ENCODE data around the gene DUSP2.
A peak's percentile ranks its signal among the peaks of the same experiment; 100 is the strongest.
"Not testable (repeated sequence)": the region's sequence is repeated elsewhere in the genome, so short reads cannot be mapped to it uniquely, and the experiment has no call there.

The DUSP2 gene

DNA sequence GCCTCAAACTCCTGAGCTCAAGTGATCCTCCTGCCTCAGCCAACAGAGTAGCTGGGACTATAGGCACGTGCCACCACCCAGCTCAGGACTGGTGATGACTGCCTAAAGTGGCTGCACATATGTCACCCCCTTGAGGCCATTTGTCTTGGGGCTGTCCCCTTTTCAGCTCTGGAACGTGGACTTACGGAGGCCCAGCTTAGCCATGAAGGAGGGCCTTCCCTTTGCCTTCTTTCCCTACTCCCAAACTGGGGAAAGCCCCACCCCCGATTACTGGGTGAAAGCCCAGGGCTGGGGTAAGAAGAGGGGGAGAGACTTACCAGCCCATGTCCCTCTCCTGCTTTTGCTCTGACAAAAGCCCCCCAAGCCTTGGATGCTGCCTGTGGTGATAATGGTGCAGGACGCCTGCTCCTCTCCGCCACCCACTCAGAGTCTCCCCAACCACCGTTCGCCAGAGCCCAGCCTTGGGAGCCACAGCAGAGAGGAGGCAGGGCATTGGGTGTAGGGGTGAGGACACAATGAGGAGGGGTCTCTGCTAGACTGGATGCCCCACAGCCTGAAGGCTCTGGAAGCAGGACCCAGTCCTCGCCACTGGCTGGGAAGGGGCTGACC lies 2.5 kb upstream of the DUSP2 start:
- no peak for DNase-seq (ENCODE audit: low read depth in 2 of 3, low spot score in 1 of 3)

DNA sequence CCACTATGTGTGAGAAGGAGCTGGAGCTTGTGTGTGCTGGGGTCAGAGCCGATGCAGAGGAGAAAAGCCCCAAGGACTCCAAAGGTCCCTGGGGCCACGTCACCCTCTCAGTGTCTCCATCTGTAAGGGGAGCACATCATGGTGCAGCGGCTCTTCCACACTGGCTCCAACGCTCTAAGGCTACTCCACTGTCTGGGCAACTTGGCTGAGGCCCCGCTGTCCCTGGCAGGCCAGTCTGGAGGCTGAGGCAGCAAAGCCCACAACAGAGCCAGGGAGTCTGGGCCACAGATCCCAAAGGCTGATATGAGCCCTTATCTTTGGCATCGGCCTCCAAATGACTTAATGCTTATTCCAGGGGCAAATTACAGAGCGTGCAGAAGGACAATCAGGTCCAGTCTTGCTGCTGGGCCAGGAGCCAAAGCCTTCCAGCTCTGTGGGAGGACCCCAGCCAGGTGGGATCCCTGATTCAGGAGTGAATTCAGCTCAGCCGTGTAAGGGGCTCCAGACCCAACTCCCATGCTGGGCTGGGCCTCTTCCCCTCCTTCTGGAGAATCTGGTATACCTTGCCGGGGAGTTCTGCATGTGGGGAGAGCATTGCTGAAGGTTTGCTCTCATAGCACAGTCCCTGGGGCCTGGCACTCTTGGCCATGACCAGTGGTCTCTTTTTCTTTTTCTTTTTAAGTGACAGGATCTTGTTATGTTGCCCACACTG lies 1.8 kb upstream of the DUSP2 start:
- DNase-seq (ENCODE audit: low read depth in 2 of 3, low spot score in 1 of 3), result no peak

DNA sequence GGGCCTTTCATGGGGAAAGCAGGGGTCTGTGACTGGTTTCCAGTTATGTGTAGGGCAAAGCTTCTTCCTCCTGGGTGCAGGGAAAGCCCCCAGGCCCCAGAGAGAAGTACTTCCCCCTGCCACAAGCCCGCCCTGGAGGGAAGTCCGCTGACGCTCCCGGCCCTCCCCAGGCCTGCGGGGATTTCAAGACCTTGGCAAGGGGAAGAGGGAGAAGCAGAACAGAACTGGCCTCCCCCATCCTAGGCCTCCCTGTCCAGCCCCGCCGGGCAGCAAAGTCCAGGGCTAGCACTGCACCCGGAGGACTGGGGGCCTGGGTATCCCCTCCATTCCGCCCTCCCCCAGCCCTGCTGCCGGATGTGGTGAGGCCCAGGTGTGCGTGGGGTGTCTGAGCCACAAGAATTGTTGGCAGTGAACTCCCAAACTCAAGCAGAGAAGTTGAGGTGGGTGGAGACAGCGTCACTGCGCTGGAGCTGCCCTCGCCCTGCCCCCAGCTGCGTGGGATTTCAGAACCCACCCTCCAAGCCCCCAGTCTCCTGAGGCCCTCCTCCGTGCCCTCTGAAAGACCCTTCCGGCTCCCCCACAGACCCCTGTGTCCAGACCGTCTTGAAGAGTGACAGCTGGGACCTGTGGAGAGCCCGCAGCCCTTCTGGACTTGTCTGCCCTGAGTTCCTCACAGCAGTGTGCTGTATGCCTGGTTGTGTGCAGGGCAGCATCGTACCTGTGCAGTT lies 1.1 kb upstream of the DUSP2 start:
- DNase-seq (ENCODE audit: low read depth in 2 of 3, low spot score in 1 of 3), result peak; percentile 84 to 88 (median 87)

DNA sequence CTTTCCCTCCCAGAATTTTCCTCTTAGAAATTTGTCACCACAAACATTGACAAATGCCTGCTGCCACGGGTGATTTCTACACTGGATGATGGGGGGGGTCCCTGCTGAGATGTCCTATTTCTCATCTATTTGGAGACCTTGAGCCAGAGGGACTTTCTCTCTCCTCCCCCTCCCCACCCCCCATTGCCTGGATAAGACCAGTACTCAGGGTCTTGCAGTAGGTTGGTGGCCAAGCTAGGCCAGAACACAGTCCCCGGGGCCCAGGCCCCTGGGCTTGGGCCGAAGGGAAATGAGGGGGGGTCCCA lies 560 bp upstream of the DUSP2 start:
- no peak for DNase-seq (ENCODE audit: low read depth in 2 of 3, low spot score in 1 of 3)

DNA sequence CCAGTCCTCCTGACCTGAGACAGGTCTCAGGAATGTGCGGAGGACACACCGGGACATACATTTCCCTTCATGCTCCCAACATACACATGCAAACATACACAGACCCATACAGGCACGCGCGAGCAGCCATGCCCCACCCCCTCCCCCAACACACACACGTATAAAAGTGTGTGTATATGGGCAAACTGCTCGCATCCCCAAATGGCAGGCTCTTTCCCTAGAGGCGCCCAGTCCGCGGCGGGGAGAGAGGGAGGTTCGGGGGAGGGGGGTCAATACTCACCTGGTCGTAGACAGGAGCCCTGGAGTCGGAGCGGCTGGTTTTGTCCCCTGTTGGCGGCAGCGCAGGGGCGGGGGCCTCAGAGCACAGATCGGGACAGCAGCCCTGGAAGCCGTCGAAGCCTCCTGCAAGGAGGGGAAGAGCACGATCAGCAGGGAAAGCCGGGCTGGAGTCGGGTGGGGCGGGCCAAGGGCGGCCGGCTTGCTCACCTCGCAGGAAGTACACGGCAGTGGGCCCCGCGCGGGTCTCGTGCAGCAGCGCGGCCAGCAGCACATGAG lies 682 bp downstream of the DUSP2 start:
- no peak for DNase-seq (ENCODE audit: low read depth in 2 of 3, low spot score in 1 of 3)

DNA sequence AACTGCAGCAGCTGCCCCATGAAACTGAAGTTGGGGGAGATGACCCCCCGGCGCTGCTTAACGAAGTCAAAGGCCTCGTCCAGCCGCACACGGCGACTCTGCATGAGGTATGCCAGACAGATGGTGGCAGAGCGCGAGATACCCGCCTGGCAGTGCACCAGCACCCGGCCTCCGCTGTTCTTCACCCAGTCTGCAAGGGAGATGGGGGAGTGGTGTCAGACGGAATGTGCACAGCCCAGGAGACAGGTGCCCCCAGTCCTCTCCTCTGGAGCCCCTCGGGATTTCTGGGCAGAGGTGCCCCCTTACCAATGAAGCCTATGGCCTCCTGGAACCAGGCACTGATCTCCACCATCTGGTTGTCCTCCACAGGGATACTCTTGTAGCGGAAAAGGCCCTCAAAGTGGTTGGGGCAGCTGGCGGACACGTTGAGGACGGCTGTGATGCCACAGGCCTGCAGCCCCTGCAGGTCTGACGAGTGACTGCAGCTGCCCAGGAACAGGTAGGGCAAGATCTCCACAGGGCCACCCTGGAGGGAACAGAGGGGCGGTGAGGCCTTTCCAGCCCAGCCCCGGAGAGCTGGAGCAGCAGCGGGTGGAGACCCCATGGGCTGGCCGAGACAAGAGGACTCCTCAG lies 1.3 kb downstream of the DUSP2 start:
- DNase-seq (ENCODE audit: low read depth in 2 of 3, low spot score in 1 of 3), result no peak

DNA sequence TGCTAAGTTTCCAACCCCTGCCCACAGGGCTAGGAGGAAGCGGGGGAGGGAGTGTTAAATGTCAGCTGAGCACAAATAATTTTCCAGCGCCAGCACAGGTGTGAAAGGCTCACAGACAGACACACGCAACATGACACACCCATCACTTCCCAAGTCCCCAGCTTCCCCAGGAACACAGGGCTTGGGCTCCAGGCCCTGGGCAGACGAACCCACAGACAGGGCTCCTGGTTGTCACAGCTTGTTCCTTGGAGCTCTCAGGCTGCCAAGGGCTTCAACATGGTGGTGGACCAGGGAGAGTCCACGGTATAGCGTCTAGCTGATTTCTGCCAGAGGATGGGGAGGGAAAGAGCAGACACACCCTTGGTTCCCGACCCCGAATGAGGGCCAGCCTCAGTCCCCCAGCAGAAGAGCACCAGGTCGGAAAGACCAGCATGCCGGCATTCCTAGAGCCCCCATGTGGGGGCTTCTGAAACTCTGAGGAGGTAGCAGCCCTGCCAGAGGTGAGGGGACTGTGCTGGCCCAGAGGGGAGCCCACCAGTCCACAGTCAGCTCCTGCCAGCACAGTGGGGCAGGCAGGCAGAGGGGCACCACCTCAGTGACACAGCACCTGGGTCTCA lies 1.9 kb downstream of the DUSP2 start:
- no peak for DNase-seq (ENCODE audit: low read depth in 2 of 3, low spot score in 1 of 3)

DNA sequence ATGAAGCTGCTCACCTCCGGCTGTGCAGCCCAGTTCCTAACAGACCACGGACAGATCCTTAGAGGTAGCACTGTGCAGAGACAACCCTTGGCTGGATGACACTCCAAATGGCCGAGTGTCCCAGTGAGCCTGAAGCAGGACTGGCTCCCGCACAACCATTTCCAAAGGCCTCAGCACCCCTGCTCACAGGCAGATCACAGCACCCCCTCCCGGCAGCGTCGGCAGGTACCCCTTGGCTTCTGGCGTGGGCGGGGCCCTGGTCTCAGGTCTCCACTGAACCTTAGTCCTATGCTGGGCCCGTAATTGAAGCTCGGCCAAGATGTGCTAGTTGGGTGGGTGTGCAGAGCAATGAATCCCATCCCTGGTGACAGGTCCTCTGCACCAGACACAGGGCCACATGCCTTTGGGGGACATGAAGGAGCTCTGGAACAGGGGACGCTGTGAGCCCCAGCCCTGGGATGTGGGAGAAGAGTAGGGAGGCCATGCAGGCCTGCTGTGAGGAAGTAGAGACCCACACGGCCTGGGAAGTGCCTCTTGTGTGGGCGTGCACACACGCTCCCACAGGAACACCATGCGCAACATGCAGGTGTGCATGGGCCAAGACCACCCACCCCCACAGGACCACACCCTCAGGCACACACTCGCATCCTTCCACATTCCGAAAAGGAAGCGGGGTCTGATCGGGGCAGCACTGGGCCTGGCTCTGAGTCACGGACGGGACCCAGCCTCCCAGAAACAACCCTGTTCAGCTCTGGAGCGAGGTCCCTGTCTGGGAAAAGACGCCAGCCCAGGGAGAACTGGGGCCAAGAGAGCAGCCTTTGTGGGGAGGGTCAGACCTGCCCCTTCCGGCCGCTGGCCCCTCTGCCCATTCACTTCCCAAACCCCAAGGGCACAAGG lies 2.8 kb downstream of the DUSP2 start:
- peak; percentile 73 to 82 (median 80) for DNase-seq (ENCODE audit: low read depth in 2 of 3, low spot score in 1 of 3)

DNA sequence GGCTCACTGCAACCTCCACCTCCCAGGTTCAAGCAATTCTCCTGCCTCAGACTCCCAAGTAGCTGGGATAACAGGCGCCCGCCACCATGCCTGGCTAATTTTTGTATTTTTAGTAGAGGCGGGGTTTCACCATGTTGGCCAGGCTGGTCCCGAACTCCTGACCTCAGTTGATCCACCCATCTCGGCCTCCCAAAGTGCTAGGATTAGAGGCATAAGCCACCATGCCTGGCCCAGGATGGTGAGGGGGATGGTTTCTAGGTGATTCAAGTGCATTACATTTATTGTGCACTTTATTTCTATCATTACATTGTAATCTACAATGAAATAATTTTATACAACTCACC lies 3.6 kb downstream of the DUSP2 start:
- not testable (repeated sequence) for DNase-seq (ENCODE audit: low read depth in 2 of 3, low spot score in 1 of 3)

DNA sequence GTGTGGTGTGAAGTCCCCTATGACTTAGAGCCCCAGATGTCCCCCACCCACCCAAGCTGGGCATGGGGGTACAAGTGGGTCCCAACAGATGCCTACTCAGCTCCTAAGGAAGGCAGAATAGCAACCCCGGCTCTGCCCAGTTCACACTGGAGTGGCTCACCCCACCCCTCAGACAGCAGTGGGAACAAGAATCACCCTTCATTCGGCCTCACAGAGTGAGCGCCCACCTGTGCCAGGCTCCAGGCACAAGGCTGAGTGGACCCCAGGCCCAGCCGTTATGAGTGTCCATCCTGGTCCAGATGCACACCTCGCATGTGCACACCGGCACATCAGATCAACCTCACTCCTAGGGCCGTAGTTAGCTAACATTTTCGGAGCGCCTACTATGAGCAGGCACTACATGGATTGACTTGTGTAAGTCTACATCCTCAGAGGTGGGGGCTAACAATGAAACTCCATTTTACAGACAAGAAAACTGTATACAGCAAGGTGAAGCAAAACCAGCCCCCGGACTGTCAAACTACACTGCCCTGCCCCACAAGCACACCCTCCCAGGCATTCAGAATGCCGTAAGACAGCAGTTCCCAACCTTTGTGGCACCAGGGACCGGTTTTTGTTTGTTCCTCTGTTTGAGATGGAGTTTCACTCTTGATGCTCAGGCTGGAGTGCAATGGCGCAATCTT lies 4.2 kb downstream of the DUSP2 start:
- DNase-seq (ENCODE audit: low read depth in 2 of 3, low spot score in 1 of 3), result no peak

DNA sequence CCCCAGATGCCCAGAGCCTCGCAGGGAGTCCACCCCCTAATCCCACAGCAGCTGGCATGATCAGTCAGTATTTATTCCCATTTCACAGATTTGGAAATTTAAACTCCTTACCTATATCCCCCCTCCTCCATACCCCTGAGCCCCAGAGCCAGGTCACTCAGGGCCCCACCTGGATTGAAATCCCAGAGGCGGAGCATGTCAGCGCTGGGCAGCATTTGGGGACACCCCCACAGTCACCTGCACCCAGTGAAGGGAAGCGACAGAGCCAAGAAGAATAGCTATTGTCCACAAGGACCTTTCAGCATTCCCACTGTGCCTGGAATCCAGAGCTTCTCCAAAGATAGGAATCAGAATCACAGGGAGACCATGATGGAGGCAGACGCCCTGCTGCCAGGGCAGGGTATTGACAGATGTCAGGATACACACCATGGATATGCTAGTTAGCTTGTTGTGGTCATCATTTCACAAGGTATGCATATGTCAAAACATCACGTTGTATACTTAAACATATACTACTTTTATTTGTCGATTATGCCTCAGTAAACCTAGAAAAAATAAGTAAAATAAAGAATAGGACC lies 6.0 kb downstream of the DUSP2 start:
- no peak for DNase-seq (ENCODE audit: low read depth in 2 of 3, low spot score in 1 of 3)

DNA sequence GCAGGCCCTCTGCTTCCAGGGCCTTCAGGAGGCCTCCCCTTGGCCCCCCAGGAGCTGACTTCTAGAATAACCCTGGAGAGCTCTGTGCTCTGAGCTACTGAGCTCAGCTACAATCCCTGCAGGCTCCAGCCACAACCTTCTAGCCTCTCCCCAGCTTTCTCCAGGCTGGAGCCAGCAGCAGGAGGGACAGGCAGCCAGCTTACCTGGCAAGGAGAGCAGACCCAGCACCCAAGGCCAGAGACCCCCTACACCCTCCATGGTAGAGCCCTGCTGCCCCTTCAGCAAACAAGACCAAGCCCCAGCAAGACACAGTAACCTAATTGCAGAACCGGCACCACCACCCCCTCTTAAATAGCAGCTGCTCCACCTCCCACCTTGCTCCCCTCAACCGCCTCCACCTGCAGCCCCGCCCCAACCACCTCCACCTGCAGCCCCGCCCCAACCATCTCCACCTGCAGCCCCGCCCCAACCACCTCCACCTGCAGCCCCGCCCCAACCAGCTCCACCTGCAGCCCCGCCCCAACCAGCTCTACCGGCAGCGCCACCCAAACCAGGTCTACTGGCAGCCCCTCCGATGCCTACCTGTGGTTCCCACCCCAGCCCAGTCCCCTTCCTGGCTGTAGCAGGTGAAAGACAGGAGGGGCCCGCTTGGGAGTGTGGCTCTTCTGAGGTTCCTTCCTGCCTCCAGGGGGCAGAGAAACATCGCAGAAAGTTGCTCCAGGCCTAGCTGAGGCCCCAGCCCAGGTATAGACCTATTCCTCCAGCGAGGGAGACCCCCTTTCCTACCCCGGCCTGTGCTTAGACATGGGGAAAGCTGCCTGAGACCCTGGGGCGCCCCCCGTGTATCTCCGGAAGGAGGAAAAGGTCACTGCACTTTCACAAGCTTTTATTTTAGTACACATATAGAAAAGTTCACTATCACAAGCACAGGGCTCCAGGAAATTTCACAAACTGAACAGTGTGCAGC lies 6.8 kb downstream of the DUSP2 start, which contains the start of gene ASTL:
TSS of gene ASTL (minus strand) at position 324 of the 967 bp plus-strand sequence. CDS start at position 258, 66 bp downstream.
- no peak for DNase-seq (ENCODE audit: low read depth in 2 of 3, low spot score in 1 of 3)

DNA sequence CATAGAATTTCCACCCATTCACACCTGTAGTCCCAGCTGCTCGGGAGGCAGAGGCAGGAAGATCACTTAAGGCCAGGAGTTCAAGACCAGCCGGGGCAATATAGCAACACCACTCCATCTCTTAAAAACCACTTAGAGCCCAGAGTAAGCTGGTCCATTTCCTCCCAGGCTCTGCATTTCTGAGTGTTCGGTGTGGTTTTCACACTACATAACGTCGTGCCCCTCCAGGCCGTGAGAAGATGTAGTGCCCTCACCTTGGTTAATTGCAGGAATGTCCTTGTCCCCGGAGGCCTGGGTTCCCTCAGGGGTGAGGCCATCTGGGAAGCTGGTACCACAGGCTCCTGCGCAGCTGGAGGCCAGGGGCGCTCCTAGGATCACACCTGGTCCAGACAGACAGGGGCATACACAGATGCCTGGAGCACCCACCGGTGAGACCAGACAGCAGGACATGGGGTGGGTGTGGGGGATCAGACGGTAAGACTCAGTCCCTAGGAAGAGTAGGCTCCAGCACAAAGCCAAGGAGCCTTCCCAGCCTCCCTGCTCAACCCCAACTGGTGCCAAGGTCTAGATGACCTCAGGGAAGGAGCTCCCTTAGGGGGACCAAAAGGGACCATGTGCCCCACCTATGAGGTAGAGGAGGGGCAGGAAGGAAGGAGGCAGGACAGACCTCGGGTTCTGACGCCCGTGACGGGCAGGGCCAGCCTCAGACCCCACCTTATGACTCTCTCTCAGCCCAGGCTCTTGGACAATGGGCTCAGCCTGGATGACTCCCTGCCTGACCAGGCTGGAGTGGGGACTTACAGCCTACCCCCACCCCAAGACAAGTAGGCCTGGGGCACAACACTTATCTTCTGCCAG lies 7.7 kb downstream of the DUSP2 start:
- no peak for DNase-seq (ENCODE audit: low read depth in 2 of 3, low spot score in 1 of 3)

DNA sequence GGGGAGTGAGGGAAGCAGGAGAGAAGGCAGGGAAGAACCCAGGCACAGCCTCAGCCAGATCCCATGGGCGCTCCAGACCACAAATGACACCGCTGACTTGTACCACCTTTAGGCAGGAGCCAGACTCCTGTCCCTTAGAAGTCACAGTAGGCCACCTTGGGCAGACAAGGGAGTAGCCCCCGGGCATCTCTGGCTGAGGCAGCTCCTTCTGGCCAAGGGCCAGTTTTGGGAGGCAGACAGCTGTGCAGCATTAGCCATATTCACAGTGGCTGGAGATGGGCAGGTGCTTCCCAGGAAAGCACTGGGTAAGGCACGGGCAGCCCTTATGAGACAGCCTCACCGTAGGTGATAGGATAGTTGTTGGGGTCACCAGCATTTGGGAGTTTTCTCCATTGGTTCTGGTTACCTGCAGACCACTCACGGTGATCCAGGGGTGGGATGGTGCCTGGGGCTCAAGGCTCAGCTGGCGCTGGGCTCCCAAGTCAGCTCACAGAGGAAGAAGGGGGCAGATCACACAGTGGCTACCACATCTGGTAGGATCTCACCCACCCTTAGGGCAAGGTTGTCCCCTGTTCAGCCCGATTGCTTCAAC lies 9.0 kb downstream of the DUSP2 start:
- no peak for DNase-seq (ENCODE audit: low read depth in 2 of 3, low spot score in 1 of 3)

DNA sequence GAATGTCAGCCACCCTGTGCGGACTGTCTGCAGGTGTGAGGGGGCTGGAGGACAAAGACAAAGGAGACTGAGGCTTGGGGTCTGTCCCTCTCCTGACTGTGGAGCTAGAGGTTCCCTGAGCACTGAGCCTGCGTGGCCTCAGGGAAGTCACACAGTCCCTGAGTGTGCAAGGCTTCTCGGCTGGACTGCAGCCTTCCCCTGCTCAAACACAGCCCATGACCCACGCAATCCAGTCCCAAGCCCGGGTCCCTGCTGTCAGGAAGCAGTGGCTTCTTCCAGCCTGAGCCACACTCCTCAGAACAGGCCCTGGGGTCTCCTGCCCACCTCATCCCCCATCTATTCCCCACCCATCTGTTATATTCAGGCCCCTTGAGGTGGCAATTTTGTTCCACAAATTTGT lies 9.6 kb downstream of the DUSP2 start:
- no peak for DNase-seq (ENCODE audit: low read depth in 2 of 3, low spot score in 1 of 3)

DNA sequence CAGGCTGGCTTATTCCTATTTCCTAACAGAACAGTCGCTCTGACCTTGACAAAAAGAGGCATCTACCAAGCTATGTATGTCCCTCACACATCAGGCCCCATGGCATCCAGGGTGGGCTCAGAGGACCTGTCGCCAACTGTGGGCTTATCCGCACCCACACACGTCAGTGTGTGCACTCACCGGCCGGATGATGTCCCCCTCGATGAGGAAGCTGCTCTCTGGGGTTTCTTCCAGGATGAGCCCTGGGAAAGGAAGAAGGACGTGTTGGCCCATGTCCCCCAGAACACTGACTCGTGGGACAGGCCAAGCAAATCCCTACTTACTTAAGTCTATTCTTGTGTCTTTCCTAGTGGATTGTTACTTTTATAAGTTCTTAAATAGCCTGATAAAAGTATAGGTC lies 10.1 kb downstream of the DUSP2 start:
- no peak for DNase-seq (ENCODE audit: low read depth in 2 of 3, low spot score in 1 of 3)

DNA sequence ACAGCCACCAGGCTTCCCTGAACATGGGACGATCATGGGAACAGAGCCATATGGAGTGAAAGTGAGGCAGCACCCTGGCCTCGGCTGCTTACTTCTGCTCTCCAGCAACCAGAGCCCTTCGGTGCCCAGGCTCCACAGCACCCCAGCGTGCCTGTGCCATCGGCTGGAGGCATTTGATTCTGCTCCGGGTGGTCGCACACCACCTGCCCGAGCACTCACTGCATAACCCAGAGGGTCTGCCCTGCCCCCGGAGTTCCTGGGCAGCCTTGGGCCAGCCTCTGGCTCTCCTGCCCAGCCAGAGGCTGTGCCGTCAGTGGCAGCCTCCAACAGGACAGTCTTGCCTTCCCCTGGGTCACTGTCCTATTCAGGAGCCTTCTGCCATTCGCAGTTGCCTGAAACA lies 10.8 kb downstream of the DUSP2 start:
- DNase-seq (ENCODE audit: low read depth in 2 of 3, low spot score in 1 of 3), result no peak
